K562 (cell line): ENCODE measurements around the gene CTSW. TPM values are rescaled to one million over a fixed set of nuclear protein-coding genes. Genes with fewer than 3 reads are reported as not detected.
A peak's percentile ranks its signal among the peaks of the same experiment; 100 is the strongest.

Source experiments
- CBX2 ChIP-seq: fragments of 200-600 bp; sonication (generic); IDR thresholded peaks from one replicate; pipeline ENCODE4 v1.6.1; 2012; ENCODE audit warnings: mild to moderate bottlenecking, low read length, inconsistent platforms; ENCODE audit not compliant: insufficient read depth, poor library complexity, severe bottlenecking
- CTCFL ChIP-seq: IDR thresholded peaks from 2 replicates; pipeline ENCODE4 v1.6.1; 2011; ENCODE audit warnings: borderline replicate concordance, low read depth, mild to moderate bottlenecking, moderate library complexity, low read length; ENCODE audit not compliant: insufficient read depth, poor library complexity, severe bottlenecking
- GABPB1 ChIP-seq: sonication (generic); formaldehyde crosslinking; IDR thresholded peaks from 2 replicates; pipeline ENCODE4 v1.8.0; 2022; ENCODE audit warnings: mild to moderate bottlenecking, missing genetic modification reagents
- HDAC3 ChIP-seq: fragments of 450-650 bp; IDR thresholded peaks from 2 replicates; pipeline ENCODE4 v1.6.1; 2018; ENCODE audit warnings: borderline replicate concordance, mild to moderate bottlenecking, moderate library complexity; ENCODE audit not compliant: partially characterized antibody
- MAZ ChIP-seq, 2 experiments: fragments of 450-650 bp in 1 of 2; sonication (generic) in 1 of 2; formaldehyde crosslinking; IDR thresholded peaks in 1 of 2; conservative IDR thresholded peaks in 1 of 2; 2 replicates each; pipeline versions ENCODE4 v1.4.0 to v1.5.0; 2020; ENCODE audit warnings: mild to moderate bottlenecking in 1 of 2, missing genetic modification reagents in 1 of 2
- PRDM10 ChIP-seq: fragments of 450-650 bp; IDR thresholded peaks from 2 replicates; pipeline ENCODE4 v1.6.1; 2018; ENCODE audit not compliant: partially characterized antibody
- PTBP1 ChIP-seq: fragments of 200-400 bp; formaldehyde crosslinking; IDR thresholded peaks from 2 replicates; pipeline ENCODE4 v1.6.1; 2017; ENCODE audit warnings: low read depth, low read length
- RBFOX2 ChIP-seq: fragments of 200-400 bp; formaldehyde crosslinking; IDR thresholded peaks from 2 replicates; pipeline ENCODE4 v1.6.1; 2017; ENCODE audit warnings: low read depth, mild to moderate bottlenecking, low read length, moderate library complexity
- ZBTB33 ChIP-seq: sonication (generic); formaldehyde crosslinking; IDR thresholded peaks from 2 replicates; pipeline ENCODE4 v1.8.1; 2023; ENCODE audit warnings: mild to moderate bottlenecking, missing genetic modification reagents
- ZBTB5 ChIP-seq: fragments of 450-650 bp; IDR thresholded peaks from 2 replicates; pipeline ENCODE4 v1.6.1; 2017; ENCODE audit warnings: antibody characterized with exemption
- ZNF174 ChIP-seq: fragments of 250-450 bp; sonication (Bioruptor Pico); IDR thresholded peaks from 2 replicates; pipeline ENCODE4 v1.4.0; 2020; ENCODE audit warnings: mild to moderate bottlenecking
- ZNF263 ChIP-seq: sonication (generic); formaldehyde crosslinking; IDR thresholded peaks from 2 replicates; pipeline ENCODE4 v1.8.0; 2022; ENCODE audit warnings: mild to moderate bottlenecking, missing genetic modification reagents, borderline replicate concordance
- ZNF384 ChIP-seq: IDR thresholded peaks from 2 replicates; pipeline ENCODE4 v1.6.1; 2012; ENCODE audit warnings: low read depth, low read length, improper control_type of control experiment
- ZNF41 ChIP-seq: fragments of 250-450 bp; sonication (Bioruptor Pico); conservative IDR thresholded peaks from 2 replicates; pipeline ENCODE4 v1.4.0; 2020; ENCODE audit warnings: mild to moderate bottlenecking
- ZNF584 ChIP-seq: fragments of 200-800 bp; sonication (Bioruptor generic); IDR thresholded peaks from 2 replicates; pipeline ENCODE4 v1.6.1; 2016; ENCODE audit warnings: low read depth, mild to moderate bottlenecking, missing genetic modification characterization, missing compliant biosample characterization
- polyA plus RNA-seq, 8 experiments: library from polyadenylated mRNA; depleted of rRNA in 4 of 8; stranded (reverse) in 5 of 8; unstranded in 3 of 8; fragments of >200 nt; fragmentation: Nextera tagmentation in 2 of 8; fragmentation: Illumina TruSeq in 1 of 8; extraction: Ambion mirVana in 2 of 8; extraction: Trizol in 1 of 8; gene quantifications; 2 replicates each; pipeline versions ENCODE4 v1.2.1 to v1.2.3, GENCODE V29; 2011 to 2014; ENCODE audit warnings: inconsistent platforms in 1 of 8, missing spikeins in 1 of 8
- total RNA-seq, 7 experiments: library from RNA; depleted of rRNA in 6 of 7; stranded (reverse); fragments of >200 nt in 6 of 7; fragmentation: Illumina TruSeq in 2 of 7; extraction: Trizol in 2 of 7; gene quantifications; 2 replicates each; pipeline versions ENCODE4 v1.2.1 to v1.2.3, GENCODE V29; 2011 to 2021; ENCODE audit warnings: low replicate concordance in 1 of 7

The CTSW gene
- total and polyA plus RNA-seq, 9 of the 15 experiments (the other 6 are each of a cell fraction or from before 2014, with no cell fraction given), result 0.04 TPM; not detected in 8

GRCh38 chr11:65884716-65885092 is 5.1 kb downstream of the CTSW start (continued):
- TF ChIP-seq PRDM10 (peak; percentile 46), CBX2 (no peak), HDAC3 (no peak), RBFOX2 (peak; percentile 63), ZBTB5 (no peak), PTBP1 (no peak), MAZ (CRISPR knock-in tag; conservative IDR thresholded peaks at IDR 0.05 in 1 of 2, IDR thresholded peaks at IDR 0.05 in 1 of 2) (peak; percentile 73 to 92; a peak in 3 of 4 replicates), ZNF584 (CRISPR knock-in tag) (no peak), ZNF263 (CRISPR knock-in tag) (peak; percentile 72; the same call in 1 of the 2 replicates), ZNF174 (CRISPR knock-in tag) (no peak), ZBTB33 (CRISPR knock-in tag) (0 out of 2 replicates have a peak, but pooled peaks have one; percentile 35), GABPB1 (CRISPR knock-in tag) (peak; percentile 59), ZNF41 (CRISPR knock-in tag) (no peak), ZNF384 (0 out of 2 replicates have a peak, but pooled peaks have one; percentile 13), CTCFL (peak; percentile 80)
